Endothelial cell of umbilical vein (primary cell): ENCODE data around the gene SRCIN1. TPM values are rescaled to one million over a fixed set of nuclear protein-coding genes. Genes with fewer than 3 reads are reported as not detected.

Experiments
- BruUV-seq: library from RNA; stranded (reverse); fragments of 400-500 nt; replicated peaks from 2 replicates; lab custom pipeline; 2021; lab: Mats Ljungman, UMichigan
- CTCF ChIA-PET: fragments of 300-600, 350-600 bp; sonication (Branson Sonifier 250); formaldehyde crosslinking; loops from one replicate; lab custom pipeline; 2021; ENCODE audit warnings: antibody characterized with exemption, inconsistent platforms; lab: Charles Lee
- POLR2A ChIA-PET: fragments of 300-600, 350-600 bp; sonication (Branson Sonifier 250); formaldehyde crosslinking; loops from one replicate; lab custom pipeline; 2021; ENCODE audit warnings: antibody characterized with exemption, inconsistent platforms; lab: Charles Lee
- DNase-seq: peaks from one replicate; pipeline ENCODE4 v3.0.0-alpha.2; 2011; ENCODE audit warnings: low read depth, low spot score
- FAIRE-seq: peaks from 2 replicates; lab custom pipeline; 2011; peaks lifted over from hg19 to GRCh38; lab: Jason Lieb, UNC
- H2AFZ ChIP-seq: 2 replicates; pipeline ENCODE4 v1.6.0; 2012; ENCODE audit warnings: low read depth, low read length, control low read depth, inconsistent platforms
- H3K27ac ChIP-seq: 2 replicates; pipeline ENCODE4 v1.5.1; 2011; ENCODE audit warnings: low read depth, mild to moderate bottlenecking, control low read depth, low read length, moderate library complexity; ENCODE audit not compliant: insufficient read depth
- H3K27me3 ChIP-seq, 2 experiments: 2 replicates each; pipeline versions ENCODE4 v1.6.0 to v1.6.1; 2011; ENCODE audit warnings: low read length in 2 of 2, mixed read lengths in 1 of 2; ENCODE audit not compliant: control insufficient read depth in 2 of 2, insufficient read depth in 2 of 2
- H3K36me3 ChIP-seq, 2 experiments: 2 replicates in 1 of 2; 3 replicates in 1 of 2; pipeline ENCODE4 v1.5.1; 2011; ENCODE audit warnings: low read length in 2 of 2, mild to moderate bottlenecking in 1 of 2, moderate library complexity in 1 of 2; ENCODE audit not compliant: control insufficient read depth in 2 of 2, insufficient read depth in 2 of 2; ENCODE audit errors: extremely low read depth in 1 of 2
- H3K4me1 ChIP-seq: 3 replicates; pipeline ENCODE4 v1.5.1; 2011; ENCODE audit warnings: mild to moderate bottlenecking, low read length; ENCODE audit not compliant: control insufficient read depth, insufficient read depth; ENCODE audit errors: extremely low read depth
- H3K4me2 ChIP-seq: 2 replicates; pipeline ENCODE4 v1.6.1; 2011; ENCODE audit warnings: low read length, control low read depth, mixed read lengths; ENCODE audit not compliant: insufficient read depth
- H3K4me3 ChIP-seq, 3 experiments: fragments of 200-600 bp in 1 of 3; sonication (generic), shearing (Covaris generic) in 1 of 3; replicated peaks in 1 of 3; 2 replicates each; pipeline ENCODE4 v1.5.1; 2011 to 2016; ENCODE audit warnings: control low read depth in 3 of 3, low read length in 3 of 3, mild to moderate bottlenecking in 2 of 3, inconsistent platforms in 1 of 3, low read depth in 1 of 3, moderate library complexity in 1 of 3; ENCODE audit not compliant: insufficient read depth in 1 of 3
- H3K79me2 ChIP-seq: 2 replicates; pipeline ENCODE4 v1.6.0; 2012; ENCODE audit warnings: low read length, inconsistent platforms; ENCODE audit not compliant: control insufficient read depth, insufficient read depth
- H3K9ac ChIP-seq: replicated peaks from 2 replicates; pipeline ENCODE3; 2011; ENCODE audit warnings: low read length, control low read depth; ENCODE audit not compliant: insufficient read depth; ENCODE audit errors: extremely low read depth
- H3K9me1 ChIP-seq: replicated peaks from 3 replicates; pipeline ENCODE4 v1.6.0; 2011; ENCODE audit warnings: mild to moderate bottlenecking, low read length; ENCODE audit not compliant: control insufficient read depth, insufficient read depth; ENCODE audit errors: extremely low read depth
- H3K9me3 ChIP-seq: replicated peaks from 2 replicates; pipeline ENCODE4 v1.5.1; 2012; ENCODE audit warnings: low read length, inconsistent platforms; ENCODE audit not compliant: control insufficient read depth, insufficient read depth
- H4K20me1 ChIP-seq: replicated peaks from 2 replicates; pipeline ENCODE3; 2011; ENCODE audit warnings: mild to moderate bottlenecking, low read length; ENCODE audit not compliant: control insufficient read depth, insufficient read depth; ENCODE audit errors: extremely low read depth
- EZH2 ChIP-seq: IDR thresholded peaks from 2 replicates; pipeline ENCODE4 v1.6.1; 2012; ENCODE audit warnings: borderline replicate concordance, low read depth, mild to moderate bottlenecking, moderate library complexity, low read length, inconsistent platforms; ENCODE audit not compliant: severe bottlenecking
- FOS ChIP-seq: IDR thresholded peaks from 2 replicates; pipeline ENCODE4 v1.6.1; 2011; ENCODE audit warnings: mild to moderate bottlenecking, low read length, moderate library complexity, borderline replicate concordance; ENCODE audit not compliant: insufficient read depth
- GATA2 ChIP-seq: IDR thresholded peaks from 2 replicates; pipeline ENCODE4 v1.7.0; 2011; ENCODE audit warnings: low read depth, mild to moderate bottlenecking, moderate library complexity, mixed read lengths, low read length; ENCODE audit not compliant: insufficient read length, insufficient read depth
- JUN ChIP-seq: IDR thresholded peaks from 2 replicates; pipeline ENCODE4 v1.6.1; 2011; ENCODE audit warnings: borderline replicate concordance, low read depth; ENCODE audit not compliant: insufficient read length, insufficient read depth
- MAX ChIP-seq: IDR thresholded peaks from 2 replicates; pipeline ENCODE4 v1.6.1; 2011; ENCODE audit not compliant: insufficient read depth, insufficient read length
- MYC ChIP-seq: IDR thresholded peaks from one replicate; pipeline ENCODE4 v1.6.1; 2011; ENCODE audit warnings: mild to moderate bottlenecking, low read depth, low read length
- POLR2A ChIP-seq: IDR thresholded peaks from 2 replicates; pipeline ENCODE4 v1.6.1; 2012; ENCODE audit warnings: low read depth, mild to moderate bottlenecking, control low read depth, low read length
- POLR2AphosphoS5 ChIP-seq: IDR thresholded peaks from 2 replicates; pipeline ENCODE4 v1.6.1; 2012; ENCODE audit warnings: low read depth, mild to moderate bottlenecking, control low read depth, low read length, moderate library complexity; ENCODE audit not compliant: insufficient read depth
- dilution Hi-C: fragments of 300-500 bp; cut with MboI; formaldehyde crosslinking; loops from one replicate; pipeline ENCODE4 v1.15.0; 2019; ENCODE audit warnings: low sequenced_read_pairs; ENCODE audit not compliant: extremely low pct_ligation_motif_present
- intact Hi-C: fragments of 100-400 bp; cut with micrococcal nuclease; formaldehyde crosslinking; loops from one replicate; pipeline ENCODE4 v1.10.0; 2022
- polyA plus RNA-seq, 4 experiments: library from polyadenylated mRNA; depleted of rRNA in 3 of 4; stranded (reverse) in 3 of 4; unstranded in 1 of 4; fragments of >200 nt; gene quantifications; 2 replicates each; pipeline versions ENCODE4 v1.2.1 to v1.2.3, GENCODE V29; 2011 to 2012; ENCODE audit warnings: missing spikeins in 1 of 4
- total RNA-seq: library from RNA; stranded (reverse); gene quantifications from 2 replicates; pipeline ENCODE4 v1.2.3, GENCODE V29; 2021
- TF ChIP-seq, protein P1 (sequence below), 2 donors: IDR thresholded peaks; 1 replicate in 1 of 2; 2 replicates in 1 of 2; pipeline ENCODE4 v1.5.1; 2011; ENCODE audit warnings: low read length in 2 of 2, mild to moderate bottlenecking in 2 of 2, moderate library complexity in 2 of 2, control low read depth in 1 of 2, inconsistent platforms in 1 of 2, low read depth in 1 of 2; ENCODE audit not compliant: insufficient read depth in 1 of 2; ENCODE audit errors: extremely low read depth in 1 of 2

The SRCIN1 gene
- total and polyA plus RNA-seq, 2 donors (not counting 3 experiments of a cell fraction or from before 2014, with no cell fraction given), result 0.15 to 0.35 TPM

- Histone ChIP-seq H3K9ac (no peak overlapping the region), H3K36me3 (no peaks in the 10 kb centered on the region), H3K27ac (no peak overlapping the region), H4K20me1 (no peaks in the 10 kb centered on the region), H3K9me1 (no peaks in the 10 kb centered on the region), H3K27me3 (peaks cover 5 to 22% of the 10 kb centered on the region in 2 experiments), H3K9me3 (no peaks in the 10 kb centered on the region), H3K4me3 (no peak overlapping the region), H2AFZ (no peak overlapping the region), H3K79me2 (no peaks in the 10 kb centered on the region), H3K4me1 (no peaks in the 10 kb centered on the region), H3K4me2 (no peak overlapping the region)
- intact Hi-C loops, result no loop called here
- ChIA-PET POLR2A (no interaction called here), CTCF (interaction anchor here (1.2 kb wide), 1 partner anchor 43 kb away, joined by 3 read pairs; no protein-coding TSS in a partner anchor)
- no peak for FAIRE-seq
- no peak for DNase-seq
- no TSS peak for BruUV-seq
- dilution Hi-C loops, result no loop called here
- TF ChIP-seq, protein P1, sequence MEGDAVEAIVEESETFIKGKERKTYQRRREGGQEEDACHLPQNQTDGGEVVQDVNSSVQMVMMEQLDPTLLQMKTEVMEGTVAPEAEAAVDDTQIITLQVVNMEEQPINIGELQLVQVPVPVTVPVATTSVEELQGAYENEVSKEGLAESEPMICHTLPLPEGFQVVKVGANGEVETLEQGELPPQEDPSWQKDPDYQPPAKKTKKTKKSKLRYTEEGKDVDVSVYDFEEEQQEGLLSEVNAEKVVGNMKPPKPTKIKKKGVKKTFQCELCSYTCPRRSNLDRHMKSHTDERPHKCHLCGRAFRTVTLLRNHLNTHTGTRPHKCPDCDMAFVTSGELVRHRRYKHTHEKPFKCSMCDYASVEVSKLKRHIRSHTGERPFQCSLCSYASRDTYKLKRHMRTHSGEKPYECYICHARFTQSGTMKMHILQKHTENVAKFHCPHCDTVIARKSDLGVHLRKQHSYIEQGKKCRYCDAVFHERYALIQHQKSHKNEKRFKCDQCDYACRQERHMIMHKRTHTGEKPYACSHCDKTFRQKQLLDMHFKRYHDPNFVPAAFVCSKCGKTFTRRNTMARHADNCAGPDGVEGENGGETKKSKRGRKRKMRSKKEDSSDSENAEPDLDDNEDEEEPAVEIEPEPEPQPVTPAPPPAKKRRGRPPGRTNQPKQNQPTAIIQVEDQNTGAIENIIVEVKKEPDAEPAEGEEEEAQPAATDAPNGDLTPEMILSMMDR (IDR thresholded peaks at IDR 0.05; ENCODE audit: extremely low read depth in 1 of 2, insufficient read depth in 1 of 2, low read depth in 1 of 2, low read length in 2 of 2), result no peak
- no peak for TF ChIP-seq EZH2
- no peak for TF ChIP-seq FOS
- no peak for TF ChIP-seq POLR2AphosphoS5
- no peak for TF ChIP-seq GATA2
- TF ChIP-seq POLR2A, result no peak
- no peak for TF ChIP-seq MYC
- no peak for TF ChIP-seq JUN
- TF ChIP-seq MAX, result no peak
These were observed 4.8 kb downstream of the SRCIN1 start for GRCh38 chr17:38600906-38601305.
